MM.1S (cell line): ENCODE measurements around the gene NOL9.

Experiments
- EZH2 ChIP-seq: fragments of 300-600 bp; sonication (generic); optimal IDR thresholded peaks from 2 replicates; pipeline ENCODE3; 2017; ENCODE audit warnings: low read depth, mild to moderate bottlenecking, antibody characterized with exemption, low read length, mixed read lengths
- EZH2phosphoT487 ChIP-seq: fragments of 300-600 bp; sonication (generic); IDR thresholded peaks from 2 replicates; pipeline ENCODE4 v1.6.1; 2018; ENCODE audit warnings: antibody characterized with exemption, low read length

DNA sequence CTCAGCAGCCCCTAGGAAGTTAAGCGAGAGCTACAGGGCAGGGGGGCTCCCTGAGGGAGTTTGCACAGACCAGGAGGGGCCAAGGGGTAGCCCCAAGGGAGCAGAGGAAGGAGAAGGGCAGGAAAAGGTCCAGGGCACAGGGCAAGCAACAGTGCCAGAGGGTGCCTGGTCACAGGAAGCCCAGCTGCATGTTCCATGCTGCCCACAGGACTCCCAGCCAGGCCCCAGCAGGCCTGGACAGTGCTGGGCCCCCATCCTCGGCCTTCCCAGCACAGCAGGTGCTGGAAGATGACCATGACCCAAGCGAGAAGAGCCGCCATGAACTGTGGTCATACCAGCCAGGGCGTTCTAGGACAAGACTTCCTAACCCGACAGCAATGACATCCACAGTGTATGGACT is 37.3 kb upstream of the NOL9 start:
- TF ChIP-seq EZH2phosphoT487, result no peak
- TF ChIP-seq EZH2, result no peak
